ENCODE measurements around the gene ENPP3. TPM values are rescaled to one million over a fixed set of nuclear protein-coding genes. Genes with fewer than 3 reads are reported as not detected.

Gene ENPP3
- total and polyA plus RNA-seq, 7 experiments from 2014 or later: 0.15 to 7.1 (median 0.39) TPM

DNA sequence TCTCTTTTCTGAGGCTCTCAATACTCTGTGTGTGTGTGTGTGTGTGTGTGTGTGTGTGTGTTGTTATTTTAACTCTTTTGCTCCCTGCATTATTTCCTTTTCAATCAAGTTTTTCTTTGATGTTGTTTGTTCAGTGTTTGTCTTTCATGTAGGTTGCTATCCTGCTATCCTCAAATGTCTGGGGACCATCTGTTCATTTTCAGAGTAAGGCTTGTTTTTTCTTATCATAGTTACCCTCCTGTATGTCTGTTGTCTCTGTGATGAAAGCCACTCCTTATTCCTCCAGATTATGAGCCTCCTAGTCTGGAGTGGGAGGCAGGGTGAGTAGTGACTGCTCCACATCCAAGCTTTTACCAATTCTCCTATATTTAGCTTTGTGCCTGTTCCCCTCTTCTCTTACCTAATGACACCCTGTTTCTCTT lies 9.2 kb downstream of the ENPP3 start:
- Mint-ChIP-seq H3K27me3 (peaks cover 0 to 5% (median 0%) of the 10 kb centered on the region in 5 donors), H3K4me1 (peaks cover 0 to 6% (median 4%) of the 10 kb centered on the region in 7 donors), H3K36me3 (no peaks in the 10 kb centered on the region), H3K9me3 (no peaks in the 10 kb centered on the region), H3K4me3 (no peak overlapping the region), H3K27ac (no peak overlapping the region)
- ChIA-PET CTCF (no interaction called here), POLR2A (no interaction called here)
- Histone ChIP-seq H3K9me3 (ENCODE audit: control insufficient read depth in 2 of 3, low read length in 3 of 3) (no peaks in the 10 kb centered on the region), H3K27ac (ENCODE audit: low read depth, low read length) (no peak overlapping the region), H3K36me3 (ENCODE audit: control insufficient read depth in 2 of 3, insufficient read depth in 3 of 3, low read length in 3 of 3) (no peaks in the 10 kb centered on the region), H3K4me3 (ENCODE audit: low read length) (no peak overlapping the region), H3K27me3 (ENCODE audit: control insufficient read depth in 2 of 2, insufficient read depth in 2 of 2, low read length in 2 of 2) (no peaks in the 10 kb centered on the region), H3K4me1 (ENCODE audit: control insufficient read depth in 2 of 2, insufficient read depth in 2 of 2, low read length in 2 of 2) (no peaks in the 10 kb centered on the region)
- no peak for DNase-seq
- ATAC-seq: no peak
- intact Hi-C loops (cut with micrococcal nuclease): no loop called here

DNA sequence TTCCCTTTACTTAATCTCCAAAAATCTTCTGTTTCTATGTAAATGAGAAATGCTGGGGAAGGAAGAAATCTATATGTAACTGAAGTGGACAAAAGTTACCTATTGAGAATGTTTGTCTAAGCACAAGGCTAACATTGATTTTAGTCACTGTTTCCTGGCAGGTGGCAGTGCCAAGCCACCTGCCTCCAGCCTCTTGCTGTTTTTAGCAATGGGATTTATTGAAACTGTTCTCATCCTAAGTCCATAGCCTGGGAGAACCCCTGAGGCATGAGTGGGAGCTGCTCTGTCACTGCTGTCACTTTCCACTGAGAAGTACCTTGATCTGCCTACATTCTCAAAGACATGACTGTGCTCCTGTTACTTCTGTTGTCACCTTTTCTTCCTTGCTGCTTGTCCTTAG lies 14.7 kb downstream of the ENPP3 start:
- intact Hi-C loops (cut with micrococcal nuclease): no loop called here
- Mint-ChIP-seq H3K4me1 (peaks cover 0 to 6% (median 4%) of the 10 kb centered on the region in 7 donors), H3K27ac (no peak overlapping the region)

DNA sequence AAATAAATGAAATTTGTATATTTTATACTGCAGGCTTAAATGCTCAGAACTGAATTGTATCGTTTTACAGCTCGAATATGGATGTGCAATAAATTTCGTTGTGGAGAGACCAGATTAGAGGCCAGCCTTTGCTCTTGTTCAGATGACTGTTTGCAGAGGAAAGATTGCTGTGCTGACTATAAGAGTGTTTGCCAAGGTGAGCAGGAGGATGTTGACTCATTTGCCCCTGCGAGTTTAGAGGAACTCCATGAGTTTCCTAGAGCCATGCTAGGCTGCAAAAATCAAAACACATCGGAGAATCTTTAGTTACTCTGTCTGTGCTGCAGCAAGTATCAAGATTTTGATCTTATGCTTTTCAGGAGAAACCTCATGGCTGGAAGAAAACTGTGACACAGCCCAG lies 15.4 kb downstream of the ENPP3 start:
- Histone ChIP-seq H3K9me3 (ENCODE audit: control insufficient read depth in 2 of 3, low read length in 3 of 3) (no peaks in the 10 kb centered on the region), H3K4me1 (ENCODE audit: control insufficient read depth in 2 of 2, insufficient read depth in 2 of 2, low read length in 2 of 2) (no peaks in the 10 kb centered on the region), H3K27ac (ENCODE audit: low read depth, low read length) (no peak overlapping the region), H3K36me3 (ENCODE audit: control insufficient read depth in 2 of 3, insufficient read depth in 3 of 3, low read length in 3 of 3) (no peaks in the 10 kb centered on the region), H3K4me3 (ENCODE audit: low read length) (no peak overlapping the region), H3K27me3 (ENCODE audit: control insufficient read depth in 2 of 2, insufficient read depth in 2 of 2, low read length in 2 of 2) (no peaks in the 10 kb centered on the region)
- no peak for DNase-seq
- peaks cover 0 to 5% (median 0%) of the 10 kb centered on the region in 5 donors for H3K27me3 Mint-ChIP-seq
- H3K4me1 Mint-ChIP-seq: peaks cover 0 to 6% (median 4%) of the 10 kb centered on the region in 7 donors
- no peak for ATAC-seq
- H3K36me3 Mint-ChIP-seq: peaks cover 0 to 9% (median 4%) of the 10 kb centered on the region in 5 donors
- no peak overlapping the region for H3K4me3 Mint-ChIP-seq
- no peak overlapping the region for H3K27ac Mint-ChIP-seq
- ChIA-PET CTCF (no interaction called here), POLR2A (no interaction called here)
- intact Hi-C loops (cut with micrococcal nuclease): no loop called here
- H3K9me3 Mint-ChIP-seq: no peaks in the 10 kb centered on the region

More for the DNA sequence above, 14.7 kb downstream of the ENPP3 start:
- CTCF ChIA-PET: no interaction called here
- Mint-ChIP-seq H3K4me3 (no peak overlapping the region), H3K27me3 (peaks cover 0 to 5% (median 0%) of the 10 kb centered on the region in 5 donors), H3K9me3 (no peaks in the 10 kb centered on the region), H3K36me3 (peaks cover 0 to 9% (median 4%) of the 10 kb centered on the region in 5 donors)
- H3K4me3 ChIP-seq (ENCODE audit: low read length): no peak overlapping the region
- H3K27ac ChIP-seq (ENCODE audit: low read depth, low read length): no peak overlapping the region
- DNase-seq: no peak
- H3K4me1 ChIP-seq (ENCODE audit: control insufficient read depth in 2 of 2, insufficient read depth in 2 of 2, low read length in 2 of 2): no peaks in the 10 kb centered on the region
- no peaks in the 10 kb centered on the region for H3K27me3 ChIP-seq (ENCODE audit: control insufficient read depth in 2 of 2, insufficient read depth in 2 of 2, low read length in 2 of 2)
- H3K36me3 ChIP-seq (ENCODE audit: control insufficient read depth in 2 of 3, insufficient read depth in 3 of 3, low read length in 3 of 3): no peaks in the 10 kb centered on the region
- no peak for ATAC-seq
- no peaks in the 10 kb centered on the region for H3K9me3 ChIP-seq (ENCODE audit: control insufficient read depth in 2 of 3, low read length in 3 of 3)
- POLR2A ChIA-PET: no interaction called here

DNA sequence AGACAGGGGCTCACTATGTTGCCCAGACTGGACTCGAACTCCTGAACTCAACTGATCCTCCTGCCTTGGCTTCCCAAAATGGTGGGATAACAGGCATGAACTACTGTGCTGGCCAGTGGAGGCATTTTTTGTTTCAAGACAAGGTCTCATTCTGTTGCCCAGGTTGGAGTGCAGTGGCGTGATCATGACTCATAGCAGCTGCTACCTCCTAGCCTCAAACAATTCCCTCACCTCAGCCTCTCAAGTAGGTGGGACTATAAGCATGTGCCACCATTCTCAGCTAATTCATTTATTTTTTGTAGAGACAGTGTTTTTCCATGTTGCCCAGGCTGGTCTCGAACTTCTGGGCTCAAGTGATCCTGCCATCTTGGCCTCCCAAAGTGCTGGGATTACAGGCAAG lies 17.2 kb downstream of the ENPP3 start:
- ChIA-PET CTCF (no interaction called here), POLR2A (no interaction called here)
- Mint-ChIP-seq H3K36me3 (peaks cover 0 to 9% (median 4%) of the 10 kb centered on the region in 5 donors), H3K9me3 (no peaks in the 10 kb centered on the region), H3K4me3 (no peak overlapping the region), H3K27ac (no peak overlapping the region), H3K4me1 (peaks cover 0 to 6% (median 4%) of the 10 kb centered on the region in 7 donors), H3K27me3 (peaks cover 0 to 2% (median 0%) of the 10 kb centered on the region in 5 donors)
- no peaks in the 10 kb centered on the region for H3K27me3 ChIP-seq (ENCODE audit: control insufficient read depth in 2 of 2, insufficient read depth in 2 of 2, low read length in 2 of 2)
- no peak overlapping the region for H3K4me3 ChIP-seq (ENCODE audit: low read length)
- DNase-seq (no peak), ATAC-seq (no peak)
- H3K4me1 ChIP-seq (ENCODE audit: control insufficient read depth in 2 of 2, insufficient read depth in 2 of 2, low read length in 2 of 2): no peaks in the 10 kb centered on the region
- H3K9me3 ChIP-seq (ENCODE audit: control insufficient read depth in 2 of 3, low read length in 3 of 3): no peaks in the 10 kb centered on the region
- H3K27ac ChIP-seq (ENCODE audit: low read depth, low read length): no peak overlapping the region
- H3K36me3 ChIP-seq (ENCODE audit: control insufficient read depth in 2 of 3, insufficient read depth in 3 of 3, low read length in 3 of 3): no peaks in the 10 kb centered on the region
- intact Hi-C loops (cut with micrococcal nuclease): no loop called here

DNA sequence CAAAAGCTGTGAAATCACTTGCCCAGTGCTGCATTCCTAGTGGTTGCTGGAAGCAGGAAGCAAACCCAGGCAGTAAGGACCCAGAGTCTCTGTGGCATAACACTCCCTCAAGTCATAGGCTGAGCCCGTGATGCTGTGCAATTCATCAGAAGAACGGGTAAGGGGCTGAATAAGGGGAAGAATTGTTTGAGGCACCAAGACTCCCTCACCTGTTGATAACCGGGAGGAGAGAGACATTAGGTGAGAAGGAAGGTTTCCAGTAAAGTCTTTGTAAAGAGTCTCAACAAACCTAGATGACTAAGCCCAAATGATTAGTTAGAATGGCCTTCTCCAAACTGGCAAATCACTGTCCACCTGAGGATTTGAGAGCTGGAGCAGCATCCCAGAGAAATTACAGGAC lies 18.3 kb downstream of the ENPP3 start:
- Histone ChIP-seq H3K36me3 (ENCODE audit: control insufficient read depth in 2 of 3, insufficient read depth in 3 of 3, low read length in 3 of 3) (no peaks in the 10 kb centered on the region), H3K4me1 (ENCODE audit: control insufficient read depth in 2 of 2, insufficient read depth in 2 of 2, low read length in 2 of 2) (no peaks in the 10 kb centered on the region), H3K27ac (ENCODE audit: low read depth, low read length) (no peak overlapping the region), H3K4me3 (ENCODE audit: low read length) (no peak overlapping the region), H3K27me3 (ENCODE audit: control insufficient read depth in 2 of 2, insufficient read depth in 2 of 2, low read length in 2 of 2) (no peaks in the 10 kb centered on the region), H3K9me3 (ENCODE audit: control insufficient read depth in 2 of 3, low read length in 3 of 3) (no peaks in the 10 kb centered on the region)
- DNase-seq (no peak), ATAC-seq (no peak)
- intact Hi-C loops (cut with micrococcal nuclease): no loop called here
- POLR2A ChIA-PET: no interaction called here
- Mint-ChIP-seq H3K36me3 (peaks cover 0 to 9% (median 4%) of the 10 kb centered on the region in 5 donors), H3K27me3 (peaks cover 0 to 2% (median 0%) of the 10 kb centered on the region in 5 donors), H3K27ac (no peak overlapping the region), H3K9me3 (no peaks in the 10 kb centered on the region), H3K4me3 (no peak overlapping the region), H3K4me1 (no peaks in the 10 kb centered on the region)
- CTCF ChIA-PET: no interaction called here

DNA sequence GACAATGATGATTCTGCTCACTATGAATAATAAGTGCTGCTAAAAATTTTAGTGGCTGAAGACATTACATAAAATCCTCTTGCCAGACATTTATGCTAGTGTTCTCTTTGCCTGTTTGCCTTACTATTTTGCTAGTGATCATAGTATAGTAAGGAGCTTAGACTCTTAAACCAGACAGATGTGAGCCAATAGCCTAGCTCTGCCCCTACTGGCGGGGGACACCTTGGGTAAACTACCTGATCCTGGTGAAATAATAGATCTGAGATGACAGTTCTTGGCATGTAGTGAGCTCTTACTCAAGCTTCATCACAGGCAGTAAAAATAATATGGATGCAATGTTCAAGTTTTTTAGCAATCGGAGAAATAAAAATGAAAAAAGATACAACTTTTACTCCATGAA lies 18.8 kb downstream of the ENPP3 start:
- ChIA-PET POLR2A (no interaction called here), CTCF (no interaction called here)
- Histone ChIP-seq H3K27ac (ENCODE audit: low read depth, low read length) (no peak overlapping the region), H3K36me3 (ENCODE audit: control insufficient read depth in 2 of 3, insufficient read depth in 3 of 3, low read length in 3 of 3) (no peaks in the 10 kb centered on the region), H3K27me3 (ENCODE audit: control insufficient read depth in 2 of 2, insufficient read depth in 2 of 2, low read length in 2 of 2) (no peaks in the 10 kb centered on the region), H3K4me1 (ENCODE audit: control insufficient read depth in 2 of 2, insufficient read depth in 2 of 2, low read length in 2 of 2) (no peaks in the 10 kb centered on the region), H3K4me3 (ENCODE audit: low read length) (no peak overlapping the region), H3K9me3 (ENCODE audit: control insufficient read depth in 2 of 3, low read length in 3 of 3) (no peaks in the 10 kb centered on the region)
- Mint-ChIP-seq H3K27ac (no peak overlapping the region), H3K4me3 (no peak overlapping the region), H3K36me3 (peaks cover 0 to 9% (median 4%) of the 10 kb centered on the region in 5 donors), H3K4me1 (no peaks in the 10 kb centered on the region), H3K27me3 (peaks cover 0 to 2% (median 0%) of the 10 kb centered on the region in 5 donors), H3K9me3 (no peaks in the 10 kb centered on the region)
- no peak for DNase-seq
- ATAC-seq: no peak
- intact Hi-C loops (cut with micrococcal nuclease): no loop called here

DNA sequence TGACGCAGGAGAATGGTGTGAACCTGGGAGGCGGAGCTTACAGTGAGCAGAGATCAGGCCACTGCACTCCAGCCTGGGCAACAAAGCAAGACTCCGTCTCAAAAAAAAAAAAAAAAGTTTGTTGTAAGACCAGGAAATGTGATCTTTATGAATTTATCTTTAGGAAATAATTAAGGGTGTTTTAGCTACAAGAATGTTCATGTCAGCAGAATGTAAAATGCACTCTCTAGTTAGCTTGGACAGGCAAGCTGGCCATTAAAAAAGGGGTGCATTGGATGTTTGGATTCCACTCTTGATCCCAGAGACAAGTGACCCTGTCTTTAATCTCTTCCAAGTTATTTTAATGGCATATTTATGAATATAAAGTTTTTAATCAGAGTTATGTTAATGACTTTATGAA lies 19.6 kb downstream of the ENPP3 start:
- Histone ChIP-seq H3K27ac (ENCODE audit: low read depth, low read length) (no peak overlapping the region), H3K27me3 (ENCODE audit: control insufficient read depth in 2 of 2, insufficient read depth in 2 of 2, low read length in 2 of 2) (no peaks in the 10 kb centered on the region), H3K36me3 (ENCODE audit: control insufficient read depth in 2 of 3, insufficient read depth in 3 of 3, low read length in 3 of 3) (no peaks in the 10 kb centered on the region), H3K4me3 (ENCODE audit: low read length) (no peak overlapping the region), H3K9me3 (ENCODE audit: control insufficient read depth in 2 of 3, low read length in 3 of 3) (no peaks in the 10 kb centered on the region), H3K4me1 (ENCODE audit: control insufficient read depth in 2 of 2, insufficient read depth in 2 of 2, low read length in 2 of 2) (no peaks in the 10 kb centered on the region)
- POLR2A ChIA-PET: no interaction called here
- no peak for DNase-seq
- ATAC-seq: no peak
- Mint-ChIP-seq H3K9me3 (no peaks in the 10 kb centered on the region), H3K4me1 (no peaks in the 10 kb centered on the region), H3K27ac (no peak overlapping the region), H3K36me3 (peaks cover 0 to 9% (median 4%) of the 10 kb centered on the region in 5 donors), H3K27me3 (peaks cover 0 to 2% (median 0%) of the 10 kb centered on the region in 5 donors), H3K4me3 (no peak overlapping the region)
- intact Hi-C loops (cut with micrococcal nuclease): no loop called here
- CTCF ChIA-PET: interaction anchor here (0.7 kb wide), 1 partner anchor 24 kb away, joined by 5 read pairs; no protein-coding TSS in a partner anchor
